ENCODE data around the gene PSMA6.
"Not testable (repeated sequence)": the region's sequence is repeated elsewhere in the genome, so short reads cannot be mapped to it uniquely, and the experiment has no call there.

The PSMA6 gene

DNA sequence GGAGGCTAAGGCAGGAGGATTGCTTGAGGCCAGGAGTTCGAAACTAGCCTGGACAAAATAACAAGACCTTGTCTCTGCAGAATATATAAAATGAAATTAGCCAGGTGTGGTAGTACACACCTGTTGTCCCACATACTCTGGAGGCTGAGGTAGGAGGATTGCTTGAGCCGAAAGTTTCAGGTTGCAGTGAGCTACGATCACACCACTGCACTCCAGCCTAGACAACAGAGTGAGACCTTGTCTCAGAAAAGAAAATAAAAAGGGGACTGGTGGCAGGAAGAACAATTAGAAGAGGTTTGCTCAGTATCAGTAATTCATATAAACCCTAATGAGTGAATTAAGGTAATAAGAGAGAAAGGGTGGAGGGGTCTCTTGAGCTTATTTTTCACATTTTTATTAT lies 8.0 kb downstream of the PSMA6 start (continued):
- TF ChIP-seq, protein P1, sequence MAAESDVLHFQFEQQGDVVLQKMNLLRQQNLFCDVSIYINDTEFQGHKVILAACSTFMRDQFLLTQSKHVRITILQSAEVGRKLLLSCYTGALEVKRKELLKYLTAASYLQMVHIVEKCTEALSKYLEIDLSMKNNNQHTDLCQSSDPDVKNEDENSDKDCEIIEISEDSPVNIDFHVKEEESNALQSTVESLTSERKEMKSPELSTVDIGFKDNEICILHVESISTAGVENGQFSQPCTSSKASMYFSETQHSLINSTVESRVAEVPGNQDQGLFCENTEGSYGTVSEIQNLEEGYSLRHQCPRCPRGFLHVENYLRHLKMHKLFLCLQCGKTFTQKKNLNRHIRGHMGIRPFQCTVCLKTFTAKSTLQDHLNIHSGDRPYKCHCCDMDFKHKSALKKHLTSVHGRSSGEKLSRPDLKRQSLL (tag by site-specific recombination; IDR thresholded peaks at IDR 0.05), result no peak

DNA sequence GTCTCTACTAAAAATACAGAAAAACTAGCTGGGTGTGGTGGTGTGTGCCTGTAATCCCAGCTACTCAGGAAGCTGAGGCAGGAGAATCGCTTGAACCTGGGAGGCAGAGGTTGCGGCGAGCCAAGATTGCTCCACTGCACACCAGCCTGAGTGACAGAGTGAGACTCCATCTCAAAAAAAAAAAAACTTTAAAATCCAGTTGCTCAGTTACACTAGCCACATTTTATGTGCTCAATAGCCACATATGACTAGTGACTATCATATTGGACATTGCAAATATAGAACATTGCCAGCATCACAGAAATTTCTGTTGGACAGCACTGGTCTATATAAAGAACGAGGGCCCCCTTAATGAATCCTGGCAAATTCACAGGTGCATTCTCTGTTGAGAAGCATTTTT lies 9.2 kb downstream of the PSMA6 start:
- H3K4me1 ChIP-seq (ENCODE audit: control insufficient read depth, insufficient read depth, low read length); H3K9me3 ChIP-seq (ENCODE audit: control insufficient read depth, insufficient read depth, low read depth, low read length); H3K27ac ChIP-seq (ENCODE audit: extremely low read depth, low read depth, low read length); H3K36me3 ChIP-seq (ENCODE audit: control insufficient read depth in 2 of 2, insufficient read depth in 1 of 2, low read length in 2 of 2); H3K4me3 ChIP-seq (ENCODE audit: low read depth, low read length): not testable (repeated sequence)
- ChIA-PET POLR2A (interaction anchor here (1.0 to 1.7 kb wide), 2 partner anchors 9 kb away, joined by 4 to 13 read pairs; partner anchors contain the start of gene PSMA6), CTCF (interaction anchor here (0.6 kb wide), 1 partner anchor 72 kb away, joined by 3 read pairs; no protein-coding TSS in a partner anchor)

DNA sequence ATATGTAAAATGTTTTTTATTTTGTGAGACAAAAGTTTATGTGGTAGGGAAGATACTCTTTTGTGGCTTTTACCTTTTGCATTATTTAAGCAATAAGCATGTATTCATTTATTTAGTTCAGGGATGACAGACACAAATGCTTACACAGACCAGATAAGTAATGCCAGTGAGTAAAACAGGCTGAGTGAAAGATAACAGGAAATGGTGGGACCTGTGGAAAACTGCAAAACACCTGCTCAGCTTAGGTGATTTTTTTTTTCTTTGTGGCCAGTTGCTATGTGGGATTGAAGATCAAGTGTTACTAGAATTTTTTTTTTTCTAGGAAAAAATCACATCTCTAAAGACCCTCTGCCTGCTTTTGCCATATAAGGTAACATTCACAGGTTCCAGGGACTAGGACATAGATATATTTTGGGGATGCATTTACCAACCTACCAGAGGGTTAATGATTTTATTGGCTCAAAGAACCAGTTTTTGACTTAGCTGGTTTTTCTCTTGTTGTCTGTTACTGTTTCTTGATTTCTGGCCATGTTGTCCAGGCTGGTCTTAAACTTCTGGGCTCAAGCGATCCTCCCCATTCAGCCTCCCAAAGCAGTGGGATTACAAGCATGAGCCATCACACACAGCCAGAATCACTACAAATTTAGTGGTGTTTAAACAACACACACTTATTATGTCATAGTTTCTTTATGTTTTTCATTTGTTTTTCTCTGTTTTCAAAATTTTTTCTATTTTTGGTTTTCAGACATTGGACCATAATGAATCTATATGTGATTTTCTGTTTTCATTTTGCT lies 9.8 kb downstream of the PSMA6 start:
- no peak overlapping the region for H3K27ac ChIP-seq (ENCODE audit: extremely low read depth, low read depth, low read length)
- ChIA-PET CTCF (interaction anchor here (0.6 kb wide), 1 partner anchor 72 kb away, joined by 3 read pairs; no protein-coding TSS in a partner anchor), POLR2A (no interaction called here)
- H3K4me3 ChIP-seq (ENCODE audit: low read depth, low read length), result no peak overlapping the region
- H3K36me3 ChIP-seq (ENCODE audit: control insufficient read depth in 2 of 2, insufficient read depth in 1 of 2, low read length in 2 of 2), result peaks cover 3 to 7% of the 10 kb centered on the region in 2 experiments; a peak in 2 of 3 replicates
- H3K4me1 ChIP-seq (ENCODE audit: control insufficient read depth, insufficient read depth, low read length), result no peaks in the 10 kb centered on the region
- H3K9me3 ChIP-seq (ENCODE audit: control insufficient read depth, insufficient read depth, low read depth, low read length), result no peaks in the 10 kb centered on the region; the same call in 1 of the 2 replicates
- TF ChIP-seq ZNF560 (tag by site-specific recombination; IDR thresholded peaks at IDR 0.05; ENCODE audit: borderline replicate concordance) (no peak), ZNF776 (tag by site-specific recombination; IDR thresholded peaks at IDR 0.05; ENCODE audit: borderline replicate concordance) (no peak), ZNF221 (tag by site-specific recombination; IDR thresholded peaks at IDR 0.05; ENCODE audit: borderline replicate concordance) (no peak), ZNF521 (tag by site-specific recombination; IDR thresholded peaks at IDR 0.05) (no peak), KLF8 (tag by site-specific recombination; IDR thresholded peaks at IDR 0.05) (no peak), YY2 (tag by site-specific recombination; IDR thresholded peaks at IDR 0.05) (no peak), ZIC2 (tag by site-specific recombination; IDR thresholded peaks at IDR 0.05) (no peak), ZNF530 (tag by site-specific recombination; IDR thresholded peaks at IDR 0.05; ENCODE audit: low read depth) (no peak), HOXC10 (CRISPR knock-in tag; IDR thresholded peaks at IDR 0.05) (no peak), ZNF175 (tag by site-specific recombination; IDR thresholded peaks at IDR 0.05) (no peak), ZNF157 (tag by site-specific recombination; IDR thresholded peaks at IDR 0.05) (no peak), ZEB2 (tag by site-specific recombination; IDR thresholded peaks at IDR 0.05) (no peak)
- TF ChIP-seq, protein P2, sequence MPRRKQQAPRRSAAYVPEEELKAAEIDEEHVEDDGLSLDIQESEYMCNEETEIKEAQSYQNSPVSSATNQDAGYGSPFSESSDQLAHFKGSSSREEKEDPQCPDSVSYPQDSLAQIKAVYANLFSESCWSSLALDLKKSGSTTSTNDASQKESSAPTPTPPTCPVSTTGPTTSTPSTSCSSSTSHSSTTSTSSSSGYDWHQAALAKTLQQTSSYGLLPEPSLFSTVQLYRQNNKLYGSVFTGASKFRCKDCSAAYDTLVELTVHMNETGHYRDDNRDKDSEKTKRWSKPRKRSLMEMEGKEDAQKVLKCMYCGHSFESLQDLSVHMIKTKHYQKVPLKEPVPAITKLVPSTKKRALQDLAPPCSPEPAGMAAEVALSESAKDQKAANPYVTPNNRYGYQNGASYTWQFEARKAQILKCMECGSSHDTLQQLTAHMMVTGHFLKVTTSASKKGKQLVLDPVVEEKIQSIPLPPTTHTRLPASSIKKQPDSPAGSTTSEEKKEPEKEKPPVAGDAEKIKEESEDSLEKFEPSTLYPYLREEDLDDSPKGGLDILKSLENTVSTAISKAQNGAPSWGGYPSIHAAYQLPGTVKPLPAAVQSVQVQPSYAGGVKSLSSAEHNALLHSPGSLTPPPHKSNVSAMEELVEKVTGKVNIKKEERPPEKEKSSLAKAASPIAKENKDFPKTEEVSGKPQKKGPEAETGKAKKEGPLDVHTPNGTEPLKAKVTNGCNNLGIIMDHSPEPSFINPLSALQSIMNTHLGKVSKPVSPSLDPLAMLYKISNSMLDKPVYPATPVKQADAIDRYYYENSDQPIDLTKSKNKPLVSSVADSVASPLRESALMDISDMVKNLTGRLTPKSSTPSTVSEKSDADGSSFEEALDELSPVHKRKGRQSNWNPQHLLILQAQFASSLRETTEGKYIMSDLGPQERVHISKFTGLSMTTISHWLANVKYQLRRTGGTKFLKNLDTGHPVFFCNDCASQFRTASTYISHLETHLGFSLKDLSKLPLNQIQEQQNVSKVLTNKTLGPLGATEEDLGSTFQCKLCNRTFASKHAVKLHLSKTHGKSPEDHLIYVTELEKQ (tag by site-specific recombination; IDR thresholded peaks at IDR 0.05; ENCODE audit: borderline replicate concordance), result no peak
- TF ChIP-seq, protein P3, sequence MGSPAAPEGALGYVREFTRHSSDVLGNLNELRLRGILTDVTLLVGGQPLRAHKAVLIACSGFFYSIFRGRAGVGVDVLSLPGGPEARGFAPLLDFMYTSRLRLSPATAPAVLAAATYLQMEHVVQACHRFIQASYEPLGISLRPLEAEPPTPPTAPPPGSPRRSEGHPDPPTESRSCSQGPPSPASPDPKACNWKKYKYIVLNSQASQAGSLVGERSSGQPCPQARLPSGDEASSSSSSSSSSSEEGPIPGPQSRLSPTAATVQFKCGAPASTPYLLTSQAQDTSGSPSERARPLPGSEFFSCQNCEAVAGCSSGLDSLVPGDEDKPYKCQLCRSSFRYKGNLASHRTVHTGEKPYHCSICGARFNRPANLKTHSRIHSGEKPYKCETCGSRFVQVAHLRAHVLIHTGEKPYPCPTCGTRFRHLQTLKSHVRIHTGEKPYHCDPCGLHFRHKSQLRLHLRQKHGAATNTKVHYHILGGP (tag by site-specific recombination; IDR thresholded peaks at IDR 0.05), result no peak
- TF ChIP-seq, protein P4, sequence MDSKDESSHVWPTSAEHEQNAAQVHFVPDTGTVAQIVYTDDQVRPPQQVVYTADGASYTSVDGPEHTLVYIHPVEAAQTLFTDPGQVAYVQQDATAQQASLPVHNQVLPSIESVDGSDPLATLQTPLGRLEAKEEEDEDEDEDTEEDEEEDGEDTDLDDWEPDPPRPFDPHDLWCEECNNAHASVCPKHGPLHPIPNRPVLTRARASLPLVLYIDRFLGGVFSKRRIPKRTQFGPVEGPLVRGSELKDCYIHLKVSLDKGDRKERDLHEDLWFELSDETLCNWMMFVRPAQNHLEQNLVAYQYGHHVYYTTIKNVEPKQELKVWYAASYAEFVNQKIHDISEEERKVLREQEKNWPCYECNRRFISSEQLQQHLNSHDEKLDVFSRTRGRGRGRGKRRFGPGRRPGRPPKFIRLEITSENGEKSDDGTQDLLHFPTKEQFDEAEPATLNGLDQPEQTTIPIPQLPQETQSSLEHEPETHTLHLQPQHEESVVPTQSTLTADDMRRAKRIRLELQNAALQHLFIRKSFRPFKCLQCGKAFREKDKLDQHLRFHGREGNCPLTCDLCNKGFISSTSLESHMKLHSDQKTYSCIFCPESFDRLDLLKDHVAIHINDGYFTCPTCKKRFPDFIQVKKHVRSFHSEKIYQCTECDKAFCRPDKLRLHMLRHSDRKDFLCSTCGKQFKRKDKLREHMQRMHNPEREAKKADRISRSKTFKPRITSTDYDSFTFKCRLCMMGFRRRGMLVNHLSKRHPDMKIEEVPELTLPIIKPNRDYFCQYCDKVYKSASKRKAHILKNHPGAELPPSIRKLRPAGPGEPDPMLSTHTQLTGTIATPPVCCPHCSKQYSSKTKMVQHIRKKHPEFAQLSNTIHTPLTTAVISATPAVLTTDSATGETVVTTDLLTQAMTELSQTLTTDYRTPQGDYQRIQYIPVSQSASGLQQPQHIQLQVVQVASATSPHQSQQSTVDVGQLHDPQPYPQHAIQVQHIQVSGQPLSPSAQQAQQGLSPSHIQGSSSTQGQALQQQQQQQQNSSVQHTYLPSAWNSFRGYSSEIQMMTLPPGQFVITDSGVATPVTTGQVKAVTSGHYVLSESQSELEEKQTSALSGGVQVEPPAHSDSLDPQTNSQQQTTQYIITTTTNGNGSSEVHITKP (tag by site-specific recombination; IDR thresholded peaks at IDR 0.05), result no peak
- TF ChIP-seq, protein P5, sequence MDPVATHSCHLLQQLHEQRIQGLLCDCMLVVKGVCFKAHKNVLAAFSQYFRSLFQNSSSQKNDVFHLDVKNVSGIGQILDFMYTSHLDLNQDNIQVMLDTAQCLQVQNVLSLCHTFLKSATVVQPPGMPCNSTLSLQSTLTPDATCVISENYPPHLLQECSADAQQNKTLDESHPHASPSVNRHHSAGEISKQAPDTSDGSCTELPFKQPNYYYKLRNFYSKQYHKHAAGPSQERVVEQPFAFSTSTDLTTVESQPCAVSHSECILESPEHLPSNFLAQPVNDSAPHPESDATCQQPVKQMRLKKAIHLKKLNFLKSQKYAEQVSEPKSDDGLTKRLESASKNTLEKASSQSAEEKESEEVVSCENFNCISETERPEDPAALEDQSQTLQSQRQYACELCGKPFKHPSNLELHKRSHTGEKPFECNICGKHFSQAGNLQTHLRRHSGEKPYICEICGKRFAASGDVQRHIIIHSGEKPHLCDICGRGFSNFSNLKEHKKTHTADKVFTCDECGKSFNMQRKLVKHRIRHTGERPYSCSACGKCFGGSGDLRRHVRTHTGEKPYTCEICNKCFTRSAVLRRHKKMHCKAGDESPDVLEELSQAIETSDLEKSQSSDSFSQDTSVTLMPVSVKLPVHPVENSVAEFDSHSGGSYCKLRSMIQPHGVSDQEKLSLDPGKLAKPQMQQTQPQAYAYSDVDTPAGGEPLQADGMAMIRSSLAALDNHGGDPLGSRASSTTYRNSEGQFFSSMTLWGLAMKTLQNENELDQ (tag by site-specific recombination; IDR thresholded peaks at IDR 0.05; ENCODE audit: low read depth), result no peak
